SK-N-SH treated with all-trans-retinoic acid at 6 μM for 48 hours (cell line): ENCODE results near the gene NME5.

Source experiments
- ESRRG ChIP-seq: fragments of 250-450 bp; sonication (Bioruptor Pico); IDR thresholded peaks from 2 replicates; pipeline ENCODE4 v1.6.1; 2021; ENCODE audit warnings: mild to moderate bottlenecking
- TCF4 ChIP-seq: fragments of 250-450 bp; sonication (Bioruptor Pico); IDR thresholded peaks from 2 replicates; pipeline ENCODE4 v1.8.0; 2021; ENCODE audit warnings: mild to moderate bottlenecking, moderate library complexity, borderline replicate concordance
- ZC3H10 ChIP-seq: fragments of 250-450 bp; sonication (Bioruptor Pico); IDR thresholded peaks from 2 replicates; pipeline ENCODE4 v1.5.1; 2021; ENCODE audit warnings: mild to moderate bottlenecking, moderate library complexity
- ZFP30 ChIP-seq: fragments of 450-650 bp; formaldehyde crosslinking; IDR thresholded peaks from 2 replicates; pipeline ENCODE4 v1.5.0; 2022; ENCODE audit warnings: mild to moderate bottlenecking, moderate library complexity
- ZNF8 ChIP-seq: fragments of 450-650 bp; formaldehyde crosslinking; IDR thresholded peaks from 2 replicates; pipeline ENCODE4 v1.5.0; 2020; ENCODE audit warnings: mild to moderate bottlenecking, moderate library complexity
- TF ChIP-seq, protein P1 (sequence below): fragments of 250-450 bp; sonication (Bioruptor Pico); IDR thresholded peaks from 2 replicates; pipeline ENCODE4 v1.8.0; 2020; ENCODE audit warnings: mild to moderate bottlenecking, moderate library complexity, borderline replicate concordance
- TF ChIP-seq, protein P2 (sequence below): fragments of 250-450 bp; sonication (Bioruptor Pico); IDR thresholded peaks from 2 replicates; pipeline ENCODE4 v1.5.1; 2021; ENCODE audit warnings: mild to moderate bottlenecking, moderate library complexity
- TF ChIP-seq, protein P3 (sequence below): fragments of 250-450 bp; sonication (Bioruptor Pico); IDR thresholded peaks from 2 replicates; pipeline ENCODE4 v1.5.0; 2020; ENCODE audit warnings: mild to moderate bottlenecking, moderate library complexity

DNA sequence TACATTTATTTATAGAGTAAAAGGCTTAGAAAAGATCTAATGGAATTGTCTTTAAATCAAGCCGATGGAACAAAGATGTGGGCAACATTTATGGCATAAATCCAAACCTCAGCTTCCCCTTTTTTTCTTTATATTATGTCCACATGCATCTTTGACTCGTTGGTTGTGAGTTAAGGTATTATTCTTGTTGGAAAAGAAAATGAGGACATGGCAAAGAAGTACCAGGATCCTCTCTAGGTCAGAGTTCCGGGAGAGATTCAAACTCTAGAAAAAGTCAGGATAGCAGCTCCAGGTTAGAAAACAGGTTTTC, 508 bp upstream of the NME5 start:
- no peak for TF ChIP-seq ZC3H10 (CRISPR knock-in tag)
- no peak for TF ChIP-seq TCF4 (CRISPR knock-in tag)
- TF ChIP-seq, protein P1, sequence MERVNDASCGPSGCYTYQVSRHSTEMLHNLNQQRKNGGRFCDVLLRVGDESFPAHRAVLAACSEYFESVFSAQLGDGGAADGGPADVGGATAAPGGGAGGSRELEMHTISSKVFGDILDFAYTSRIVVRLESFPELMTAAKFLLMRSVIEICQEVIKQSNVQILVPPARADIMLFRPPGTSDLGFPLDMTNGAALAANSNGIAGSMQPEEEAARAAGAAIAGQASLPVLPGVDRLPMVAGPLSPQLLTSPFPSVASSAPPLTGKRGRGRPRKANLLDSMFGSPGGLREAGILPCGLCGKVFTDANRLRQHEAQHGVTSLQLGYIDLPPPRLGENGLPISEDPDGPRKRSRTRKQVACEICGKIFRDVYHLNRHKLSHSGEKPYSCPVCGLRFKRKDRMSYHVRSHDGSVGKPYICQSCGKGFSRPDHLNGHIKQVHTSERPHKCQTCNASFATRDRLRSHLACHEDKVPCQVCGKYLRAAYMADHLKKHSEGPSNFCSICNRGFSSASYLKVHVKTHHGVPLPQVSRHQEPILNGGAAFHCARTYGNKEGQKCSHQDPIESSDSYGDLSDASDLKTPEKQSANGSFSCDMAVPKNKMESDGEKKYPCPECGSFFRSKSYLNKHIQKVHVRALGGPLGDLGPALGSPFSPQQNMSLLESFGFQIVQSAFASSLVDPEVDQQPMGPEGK, result no peak
- TF ChIP-seq, protein P2, sequence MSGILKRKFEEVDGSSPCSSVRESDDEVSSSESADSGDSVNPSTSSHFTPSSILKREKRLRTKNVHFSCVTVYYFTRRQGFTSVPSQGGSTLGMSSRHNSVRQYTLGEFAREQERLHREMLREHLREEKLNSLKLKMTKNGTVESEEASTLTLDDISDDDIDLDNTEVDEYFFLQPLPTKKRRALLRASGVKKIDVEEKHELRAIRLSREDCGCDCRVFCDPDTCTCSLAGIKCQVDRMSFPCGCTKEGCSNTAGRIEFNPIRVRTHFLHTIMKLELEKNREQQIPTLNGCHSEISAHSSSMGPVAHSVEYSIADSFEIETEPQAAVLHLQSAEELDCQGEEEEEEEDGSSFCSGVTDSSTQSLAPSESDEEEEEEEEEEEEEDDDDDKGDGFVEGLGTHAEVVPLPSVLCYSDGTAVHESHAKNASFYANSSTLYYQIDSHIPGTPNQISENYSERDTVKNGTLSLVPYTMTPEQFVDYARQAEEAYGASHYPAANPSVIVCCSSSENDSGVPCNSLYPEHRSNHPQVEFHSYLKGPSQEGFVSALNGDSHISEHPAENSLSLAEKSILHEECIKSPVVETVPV, result no peak
- no peak for TF ChIP-seq ESRRG (CRISPR knock-in tag)
- TF ChIP-seq ZFP30 (CRISPR knock-in tag), result no peak
- TF ChIP-seq, protein P3, sequence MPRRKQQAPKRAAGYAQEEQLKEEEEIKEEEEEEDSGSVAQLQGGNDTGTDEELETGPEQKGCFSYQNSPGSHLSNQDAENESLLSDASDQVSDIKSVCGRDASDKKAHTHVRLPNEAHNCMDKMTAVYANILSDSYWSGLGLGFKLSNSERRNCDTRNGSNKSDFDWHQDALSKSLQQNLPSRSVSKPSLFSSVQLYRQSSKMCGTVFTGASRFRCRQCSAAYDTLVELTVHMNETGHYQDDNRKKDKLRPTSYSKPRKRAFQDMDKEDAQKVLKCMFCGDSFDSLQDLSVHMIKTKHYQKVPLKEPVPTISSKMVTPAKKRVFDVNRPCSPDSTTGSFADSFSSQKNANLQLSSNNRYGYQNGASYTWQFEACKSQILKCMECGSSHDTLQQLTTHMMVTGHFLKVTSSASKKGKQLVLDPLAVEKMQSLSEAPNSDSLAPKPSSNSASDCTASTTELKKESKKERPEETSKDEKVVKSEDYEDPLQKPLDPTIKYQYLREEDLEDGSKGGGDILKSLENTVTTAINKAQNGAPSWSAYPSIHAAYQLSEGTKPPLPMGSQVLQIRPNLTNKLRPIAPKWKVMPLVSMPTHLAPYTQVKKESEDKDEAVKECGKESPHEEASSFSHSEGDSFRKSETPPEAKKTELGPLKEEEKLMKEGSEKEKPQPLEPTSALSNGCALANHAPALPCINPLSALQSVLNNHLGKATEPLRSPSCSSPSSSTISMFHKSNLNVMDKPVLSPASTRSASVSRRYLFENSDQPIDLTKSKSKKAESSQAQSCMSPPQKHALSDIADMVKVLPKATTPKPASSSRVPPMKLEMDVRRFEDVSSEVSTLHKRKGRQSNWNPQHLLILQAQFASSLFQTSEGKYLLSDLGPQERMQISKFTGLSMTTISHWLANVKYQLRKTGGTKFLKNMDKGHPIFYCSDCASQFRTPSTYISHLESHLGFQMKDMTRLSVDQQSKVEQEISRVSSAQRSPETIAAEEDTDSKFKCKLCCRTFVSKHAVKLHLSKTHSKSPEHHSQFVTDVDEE (CRISPR knock-in tag), result no peak
- no peak for TF ChIP-seq ZNF8 (CRISPR knock-in tag)
